Right atrium auricular region (tissue), 2 donors: ENCODE results near the gene KRTAP10-2. TPM values are rescaled to one million over a fixed set of nuclear protein-coding genes. Genes with fewer than 3 reads are reported as not detected.

Source experiments
- DNase-seq: peaks from one replicate; pipeline ENCODE4 v3.0.0-alpha.2; 2019; ENCODE audit warnings: low spot score
- H3K27ac ChIP-seq, 2 donors: fragments of 200-600 bp; sonication (generic); 1 replicate in 1 of 2; 2 replicates in 1 of 2; pipeline ENCODE4 v1.5.1; 2016 to 2019
- H3K27me3 ChIP-seq, 2 donors: fragments of 200-600 bp; sonication (generic); one replicate each; pipeline versions ENCODE4 v1.5.1 to v1.6.0; 2017 to 2019
- H3K36me3 ChIP-seq: fragments of 200-600 bp; sonication (generic); one replicate; pipeline ENCODE4 v1.5.1; 2016
- H3K4me1 ChIP-seq, 2 donors: fragments of 200-600 bp; sonication (generic); one replicate each; pipeline versions ENCODE4 v1.5.1 to v1.6.0; 2017 to 2019
- H3K4me3 ChIP-seq, 2 donors: fragments of 200-600 bp; sonication (generic); 1 replicate in 1 of 2; 2 replicates in 1 of 2; pipeline ENCODE4 v1.5.1; 2017 to 2019; ENCODE audit warnings: mild to moderate bottlenecking in 1 of 2, moderate library complexity in 1 of 2
- H3K9me3 ChIP-seq, 2 donors: fragments of 200-600 bp; sonication (generic); one replicate each; pipeline ENCODE4 v1.5.1; 2019
- total RNA-seq, 2 donors: library from RNA; depleted of rRNA; stranded (reverse); fragments of >200 nt; gene quantifications; one replicate each; pipeline ENCODE4 v1.1.0, GENCODE V29; 2016
- TF ChIP-seq, protein P1 (sequence below), 2 donors: fragments of 200-600 bp; sonication (generic); IDR thresholded peaks; one replicate each; pipeline ENCODE4 v1.5.1; 2019; ENCODE audit warnings: antibody characterized with exemption in 2 of 2

Gene KRTAP10-2
- total RNA-seq, 2 donors from 2014 or later = not detected

DNA sequence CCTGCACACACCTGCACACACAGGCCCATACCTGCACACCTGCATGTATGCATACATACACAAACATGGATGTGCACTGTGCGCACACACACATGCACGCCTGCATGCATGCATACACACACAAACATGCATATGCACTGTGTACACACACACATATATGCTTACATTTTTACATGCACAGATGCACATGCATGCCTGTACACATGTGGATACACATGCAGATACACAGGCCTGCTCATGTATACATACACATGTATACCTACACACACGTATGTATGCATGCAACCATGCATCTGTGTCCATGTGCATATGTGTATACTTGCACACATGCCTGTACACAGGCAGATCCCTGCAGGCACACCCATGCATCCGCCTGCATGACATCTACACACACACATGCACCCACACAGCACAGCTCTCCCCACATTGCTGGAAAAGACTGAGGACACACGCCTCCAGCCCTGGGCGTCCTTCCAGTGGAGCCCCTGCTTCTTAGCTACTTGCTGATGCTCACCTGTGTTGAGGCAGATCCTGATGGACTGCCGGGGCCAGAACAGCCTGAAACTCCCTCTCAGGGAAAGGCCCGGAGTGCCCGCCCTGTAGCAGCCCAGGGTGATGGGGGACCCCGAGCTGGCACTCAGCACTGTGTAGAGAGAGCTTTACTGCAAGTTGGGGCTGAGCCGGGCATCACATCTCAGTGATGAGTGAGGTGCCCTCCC lies 39.9 kb downstream of the KRTAP10-2 start:
- no peak for DNase-seq

DNA sequence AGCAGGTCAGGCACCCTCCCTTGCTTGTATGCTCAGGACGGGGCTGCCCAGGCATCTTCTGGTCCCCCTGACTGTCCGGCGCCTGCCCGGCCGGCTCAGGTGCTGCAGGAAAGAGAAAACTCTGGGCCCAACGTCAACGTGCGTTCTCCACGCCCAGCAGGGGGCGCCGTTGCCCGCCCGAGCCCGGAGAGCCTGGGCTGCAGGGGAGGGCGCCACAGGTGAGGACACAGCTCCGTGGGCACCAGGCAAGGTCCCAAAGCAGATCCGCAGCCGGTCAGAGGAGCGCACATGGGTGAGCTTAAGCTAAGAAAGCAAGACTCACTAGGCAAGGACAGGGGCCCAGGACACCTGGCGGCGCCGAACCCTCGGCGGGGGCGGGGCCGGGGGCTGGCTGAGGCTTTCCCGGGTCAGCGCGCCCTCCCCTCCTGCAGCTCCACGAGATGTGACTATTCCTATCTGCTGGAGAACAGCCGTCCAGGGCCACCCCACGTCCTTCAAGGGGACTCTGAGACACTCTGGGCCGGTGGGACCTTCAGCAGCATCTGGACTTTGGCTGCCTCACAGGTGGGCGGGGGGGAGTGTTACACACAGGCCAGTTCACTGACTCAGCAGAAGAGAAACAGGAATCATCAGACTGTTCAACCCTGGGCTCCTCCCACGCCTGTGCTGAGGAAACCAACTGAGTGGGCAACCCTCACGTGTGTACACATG lies 40.6 kb downstream of the KRTAP10-2 start:
- no peaks in the 10 kb centered on the region for H3K9me3 ChIP-seq
- H3K27me3 ChIP-seq = no peaks in the 10 kb centered on the region
- H3K4me1 ChIP-seq = peaks cover 0 to 9% of the 10 kb centered on the region in 2 donors
- no peaks in the 10 kb centered on the region for H3K36me3 ChIP-seq
- DNase-seq = no peak
- TF ChIP-seq, protein P1, sequence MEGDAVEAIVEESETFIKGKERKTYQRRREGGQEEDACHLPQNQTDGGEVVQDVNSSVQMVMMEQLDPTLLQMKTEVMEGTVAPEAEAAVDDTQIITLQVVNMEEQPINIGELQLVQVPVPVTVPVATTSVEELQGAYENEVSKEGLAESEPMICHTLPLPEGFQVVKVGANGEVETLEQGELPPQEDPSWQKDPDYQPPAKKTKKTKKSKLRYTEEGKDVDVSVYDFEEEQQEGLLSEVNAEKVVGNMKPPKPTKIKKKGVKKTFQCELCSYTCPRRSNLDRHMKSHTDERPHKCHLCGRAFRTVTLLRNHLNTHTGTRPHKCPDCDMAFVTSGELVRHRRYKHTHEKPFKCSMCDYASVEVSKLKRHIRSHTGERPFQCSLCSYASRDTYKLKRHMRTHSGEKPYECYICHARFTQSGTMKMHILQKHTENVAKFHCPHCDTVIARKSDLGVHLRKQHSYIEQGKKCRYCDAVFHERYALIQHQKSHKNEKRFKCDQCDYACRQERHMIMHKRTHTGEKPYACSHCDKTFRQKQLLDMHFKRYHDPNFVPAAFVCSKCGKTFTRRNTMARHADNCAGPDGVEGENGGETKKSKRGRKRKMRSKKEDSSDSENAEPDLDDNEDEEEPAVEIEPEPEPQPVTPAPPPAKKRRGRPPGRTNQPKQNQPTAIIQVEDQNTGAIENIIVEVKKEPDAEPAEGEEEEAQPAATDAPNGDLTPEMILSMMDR (IDR thresholded peaks at IDR 0.05) = peak; percentile 42 to 78
- H3K27ac ChIP-seq = no peak overlapping the region
- no peak overlapping the region for H3K4me3 ChIP-seq

More for the DNA sequence above, 39.9 kb downstream of the KRTAP10-2 start:
- Histone ChIP-seq H3K9me3 (no peaks in the 10 kb centered on the region), H3K4me1 (peaks cover 0 to 9% of the 10 kb centered on the region in 2 donors), H3K36me3 (no peaks in the 10 kb centered on the region), H3K27ac (no peak overlapping the region), H3K4me3 (no peak overlapping the region), H3K27me3 (no peaks in the 10 kb centered on the region)
- TF ChIP-seq, protein P1 (IDR thresholded peaks at IDR 0.05) = no peak

DNA sequence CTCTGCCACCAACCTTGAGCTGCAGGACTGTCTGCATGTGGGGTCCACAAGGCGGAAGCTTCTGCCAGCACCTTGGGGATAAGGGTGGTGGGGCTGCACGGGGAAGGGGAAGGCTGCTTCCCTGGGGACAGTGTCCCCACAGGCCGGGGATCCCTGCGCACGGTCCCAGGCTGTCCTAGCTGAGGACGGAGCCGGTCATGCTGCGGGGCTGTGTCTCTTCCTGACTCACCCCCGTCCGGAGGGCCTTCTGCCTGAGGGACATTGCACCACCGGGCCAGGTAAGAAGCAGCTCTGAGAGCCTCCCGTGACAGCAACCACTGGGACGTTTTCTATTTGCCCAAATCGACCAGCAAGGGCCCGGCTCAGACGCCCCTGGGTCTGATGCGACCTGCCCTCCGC lies 41.2 kb downstream of the KRTAP10-2 start:
- no peaks in the 10 kb centered on the region for H3K27me3 ChIP-seq
- H3K4me3 ChIP-seq = no peak overlapping the region
- no peak for DNase-seq
- peaks cover 0 to 9% of the 10 kb centered on the region in 2 donors for H3K4me1 ChIP-seq
- no peak overlapping the region for H3K27ac ChIP-seq
- H3K36me3 ChIP-seq = no peaks in the 10 kb centered on the region
- H3K9me3 ChIP-seq = no peaks in the 10 kb centered on the region
- TF ChIP-seq, protein P1 (IDR thresholded peaks at IDR 0.05) = no peak

DNA sequence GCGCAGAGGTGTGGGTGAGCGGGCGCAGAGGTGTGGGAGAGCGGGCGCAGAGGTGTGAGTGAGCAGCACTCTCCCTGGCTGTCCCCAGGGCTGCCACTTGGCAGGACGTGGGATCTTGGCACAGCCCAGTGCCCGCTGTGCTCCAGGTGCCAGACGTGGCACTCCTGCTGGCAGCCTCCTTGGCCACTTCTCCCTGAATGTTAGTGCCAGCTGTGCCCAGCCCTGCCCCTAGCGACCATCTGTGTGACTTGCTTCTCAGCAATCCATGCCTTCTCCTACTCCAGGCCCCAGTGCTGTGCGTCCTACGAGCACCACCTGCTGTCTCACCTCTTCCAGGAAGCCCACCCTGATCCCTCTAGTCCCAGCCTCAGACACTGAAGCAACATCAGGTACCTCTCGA lies 41.8 kb downstream of the KRTAP10-2 start:
- no peaks in the 10 kb centered on the region for H3K9me3 ChIP-seq
- H3K36me3 ChIP-seq = no peaks in the 10 kb centered on the region
- no peak for DNase-seq
- H3K4me1 ChIP-seq = peaks cover 0 to 9% of the 10 kb centered on the region in 2 donors
- H3K27ac ChIP-seq = no peak overlapping the region
- TF ChIP-seq, protein P1 (IDR thresholded peaks at IDR 0.05) = peak; percentile 23 to 62
- H3K27me3 ChIP-seq = no peaks in the 10 kb centered on the region
- no peak overlapping the region for H3K4me3 ChIP-seq

DNA sequence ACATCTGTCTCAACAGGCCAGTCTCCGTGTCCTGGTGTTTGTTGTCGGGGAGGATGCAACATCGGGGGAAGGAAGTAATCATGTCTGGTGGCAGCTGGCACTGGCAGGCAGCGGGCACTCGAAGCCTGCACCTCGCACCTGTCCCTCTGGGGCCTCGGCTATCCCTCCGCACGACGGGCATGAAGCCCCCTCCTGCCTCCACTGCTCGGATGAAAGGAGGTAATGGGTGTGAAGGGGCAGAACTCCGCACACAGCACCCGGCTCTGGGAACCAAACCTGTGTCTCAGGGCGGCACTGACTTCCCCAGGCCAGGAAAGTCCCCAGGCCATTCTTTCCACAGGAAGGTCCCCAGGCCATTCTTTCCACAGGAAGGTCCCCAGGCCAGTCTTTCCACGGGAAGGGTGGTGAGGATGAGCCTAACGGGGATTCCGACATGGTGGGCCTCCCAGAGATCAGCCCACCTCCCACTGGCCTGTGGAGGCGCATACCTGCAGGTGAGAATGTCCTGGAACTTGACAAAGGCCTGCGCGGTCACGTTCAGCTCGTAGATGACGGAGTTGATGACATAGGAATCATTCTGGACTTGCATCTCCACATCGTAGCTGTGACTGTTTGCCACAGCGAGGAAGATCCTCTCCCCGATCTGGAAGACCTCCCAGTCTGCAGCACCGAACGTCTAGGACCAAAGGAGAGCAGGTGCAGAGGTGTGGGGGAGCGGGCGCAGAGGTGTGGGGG lies 42.4 kb downstream of the KRTAP10-2 start:
- Histone ChIP-seq H3K27ac (no peak overlapping the region), H3K4me1 (peaks cover 0 to 9% of the 10 kb centered on the region in 2 donors), H3K9me3 (no peaks in the 10 kb centered on the region), H3K36me3 (no peaks in the 10 kb centered on the region), H3K27me3 (no peaks in the 10 kb centered on the region), H3K4me3 (no peak overlapping the region)
- DNase-seq = no peak
- TF ChIP-seq, protein P1 (IDR thresholded peaks at IDR 0.05) = no peak
